ENCODE measurements around the gene ARID1A.

DNA sequence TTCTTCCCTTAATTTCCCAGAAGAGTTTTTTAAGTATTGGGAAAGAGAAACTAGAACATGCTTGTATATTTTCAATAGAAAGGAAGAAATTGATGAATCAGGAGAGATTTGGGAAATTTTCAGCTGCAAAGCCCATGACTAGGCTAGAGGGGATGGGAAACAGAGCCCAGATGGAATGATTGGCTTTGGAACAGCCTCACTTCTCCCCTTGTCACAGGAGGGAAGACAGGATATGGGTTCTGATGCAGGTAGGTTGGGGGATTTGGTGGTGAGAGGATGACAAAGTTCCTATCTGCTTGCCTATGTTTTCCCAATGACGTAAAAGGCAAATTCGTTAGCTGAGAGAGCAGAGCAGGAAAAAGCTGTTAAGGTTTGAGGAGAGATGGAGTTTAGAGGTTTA, 31.0 kb upstream of the ARID1A start:
- TF ChIP-seq POLR2A (IDR thresholded peaks at IDR 0.05; ENCODE audit: extremely low read depth, insufficient read length): no peak
- no peak for TF ChIP-seq CTCF (IDR thresholded peaks at IDR 0.05; ENCODE audit: low read depth, low read length)
- TF ChIP-seq MAX (IDR thresholded peaks at IDR 0.05; ENCODE audit: low read depth, low read length): no peak
- TF ChIP-seq MYC (IDR thresholded peaks at IDR 0.05; ENCODE audit: low read depth, low read length): no peak
